Right atrium auricular region (tissue), 2 donors: Measurements from ENCODE around the gene RNLS. TPM values are rescaled to one million over a fixed set of nuclear protein-coding genes. Genes with fewer than 3 reads are reported as not detected.

Experiments
- DNase-seq: peaks from one replicate; pipeline ENCODE4 v3.0.0-alpha.2; 2019; ENCODE audit warnings: low spot score
- H3K27ac ChIP-seq, 2 donors: fragments of 200-600 bp; sonication (generic); 1 replicate in 1 of 2; 2 replicates in 1 of 2; pipeline ENCODE4 v1.5.1; 2016 to 2019
- H3K27me3 ChIP-seq, 2 donors: fragments of 200-600 bp; sonication (generic); one replicate each; pipeline versions ENCODE4 v1.5.1 to v1.6.0; 2017 to 2019
- H3K36me3 ChIP-seq: fragments of 200-600 bp; sonication (generic); one replicate; pipeline ENCODE4 v1.5.1; 2016
- H3K4me1 ChIP-seq, 2 donors: fragments of 200-600 bp; sonication (generic); one replicate each; pipeline versions ENCODE4 v1.5.1 to v1.6.0; 2017 to 2019
- H3K4me3 ChIP-seq, 2 donors: fragments of 200-600 bp; sonication (generic); 1 replicate in 1 of 2; 2 replicates in 1 of 2; pipeline ENCODE4 v1.5.1; 2017 to 2019; ENCODE audit warnings: mild to moderate bottlenecking in 1 of 2, moderate library complexity in 1 of 2
- H3K9me3 ChIP-seq, 2 donors: fragments of 200-600 bp; sonication (generic); one replicate each; pipeline ENCODE4 v1.5.1; 2019
- total RNA-seq, 2 donors: library from RNA; depleted of rRNA; stranded (reverse); fragments of >200 nt; gene quantifications; one replicate each; pipeline ENCODE4 v1.1.0, GENCODE V29; 2016
- TF ChIP-seq, protein P1 (sequence below), 2 donors: fragments of 200-600 bp; sonication (generic); IDR thresholded peaks; one replicate each; pipeline ENCODE4 v1.5.1; 2019; ENCODE audit warnings: antibody characterized with exemption in 2 of 2

RNLS gene
- total RNA-seq, 2 donors from 2014 or later = 14.9 to 26.8 TPM

DNA sequence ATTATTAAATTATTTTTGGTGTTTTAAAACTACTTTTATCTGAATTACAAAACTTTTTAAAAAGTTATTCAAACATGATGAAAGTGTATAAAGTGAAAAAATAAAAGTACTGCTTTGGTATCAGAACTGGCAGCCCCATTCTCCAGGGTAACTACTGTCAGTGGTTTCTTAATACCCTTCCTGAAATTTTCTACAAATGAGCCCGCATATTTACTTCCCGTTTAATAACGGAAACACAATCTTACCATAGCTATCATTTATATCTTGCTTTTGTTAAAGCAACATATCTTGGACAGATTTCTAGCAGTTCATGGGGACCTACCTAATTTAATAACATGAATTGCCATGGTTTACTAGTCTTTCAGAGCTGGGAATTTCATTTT is 249.9 kb downstream of the RNLS start:
- Histone ChIP-seq H3K27ac (no peak overlapping the region), H3K27me3 (no peaks in the 10 kb centered on the region), H3K4me1 (no peaks in the 10 kb centered on the region), H3K4me3 (no peak overlapping the region), H3K36me3 (no peaks in the 10 kb centered on the region), H3K9me3 (no peaks in the 10 kb centered on the region)
- no peak for DNase-seq
- TF ChIP-seq, protein P1, sequence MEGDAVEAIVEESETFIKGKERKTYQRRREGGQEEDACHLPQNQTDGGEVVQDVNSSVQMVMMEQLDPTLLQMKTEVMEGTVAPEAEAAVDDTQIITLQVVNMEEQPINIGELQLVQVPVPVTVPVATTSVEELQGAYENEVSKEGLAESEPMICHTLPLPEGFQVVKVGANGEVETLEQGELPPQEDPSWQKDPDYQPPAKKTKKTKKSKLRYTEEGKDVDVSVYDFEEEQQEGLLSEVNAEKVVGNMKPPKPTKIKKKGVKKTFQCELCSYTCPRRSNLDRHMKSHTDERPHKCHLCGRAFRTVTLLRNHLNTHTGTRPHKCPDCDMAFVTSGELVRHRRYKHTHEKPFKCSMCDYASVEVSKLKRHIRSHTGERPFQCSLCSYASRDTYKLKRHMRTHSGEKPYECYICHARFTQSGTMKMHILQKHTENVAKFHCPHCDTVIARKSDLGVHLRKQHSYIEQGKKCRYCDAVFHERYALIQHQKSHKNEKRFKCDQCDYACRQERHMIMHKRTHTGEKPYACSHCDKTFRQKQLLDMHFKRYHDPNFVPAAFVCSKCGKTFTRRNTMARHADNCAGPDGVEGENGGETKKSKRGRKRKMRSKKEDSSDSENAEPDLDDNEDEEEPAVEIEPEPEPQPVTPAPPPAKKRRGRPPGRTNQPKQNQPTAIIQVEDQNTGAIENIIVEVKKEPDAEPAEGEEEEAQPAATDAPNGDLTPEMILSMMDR (IDR thresholded peaks at IDR 0.05) = no peak

DNA sequence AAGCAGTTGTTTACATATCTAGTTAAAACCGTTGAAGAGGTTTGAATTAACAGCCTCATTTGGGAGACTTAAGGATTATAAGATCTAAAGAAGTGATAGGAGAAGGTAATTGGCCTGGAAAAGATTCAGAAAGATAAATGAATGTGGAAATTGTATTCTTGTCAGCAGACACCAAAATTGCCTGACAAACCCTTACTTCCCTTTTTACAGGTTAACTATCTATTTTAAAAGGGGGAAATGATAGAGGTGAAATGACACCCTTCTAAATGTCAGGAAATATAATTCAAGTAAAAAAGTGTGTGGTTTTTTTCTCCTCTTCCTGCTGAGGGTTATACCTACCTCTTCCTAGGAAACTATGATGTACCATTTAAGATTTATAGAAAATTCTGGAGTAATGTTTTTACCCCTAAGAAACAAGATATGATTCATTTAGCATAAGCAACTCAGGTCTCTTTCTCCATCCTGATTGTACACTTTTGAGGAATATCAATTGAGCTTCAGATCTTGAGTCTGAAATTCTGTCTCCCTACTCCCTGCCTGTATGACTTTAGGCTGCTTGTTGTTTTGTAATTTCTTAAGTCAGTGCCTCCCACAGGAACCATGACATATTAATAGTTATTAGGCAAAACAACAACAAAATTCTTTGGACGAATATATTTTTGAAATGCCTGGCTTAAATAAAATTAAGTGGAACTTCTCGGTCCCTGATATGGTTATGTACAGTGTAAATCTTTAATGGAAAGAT is 250.4 kb downstream of the RNLS start:
- Histone ChIP-seq H3K27me3 (no peaks in the 10 kb centered on the region), H3K4me3 (no peak overlapping the region), H3K36me3 (no peaks in the 10 kb centered on the region), H3K4me1 (no peaks in the 10 kb centered on the region), H3K9me3 (no peaks in the 10 kb centered on the region), H3K27ac (no peak overlapping the region)
- DNase-seq = no peak
- TF ChIP-seq, protein P1 (IDR thresholded peaks at IDR 0.05) = no peak

DNA sequence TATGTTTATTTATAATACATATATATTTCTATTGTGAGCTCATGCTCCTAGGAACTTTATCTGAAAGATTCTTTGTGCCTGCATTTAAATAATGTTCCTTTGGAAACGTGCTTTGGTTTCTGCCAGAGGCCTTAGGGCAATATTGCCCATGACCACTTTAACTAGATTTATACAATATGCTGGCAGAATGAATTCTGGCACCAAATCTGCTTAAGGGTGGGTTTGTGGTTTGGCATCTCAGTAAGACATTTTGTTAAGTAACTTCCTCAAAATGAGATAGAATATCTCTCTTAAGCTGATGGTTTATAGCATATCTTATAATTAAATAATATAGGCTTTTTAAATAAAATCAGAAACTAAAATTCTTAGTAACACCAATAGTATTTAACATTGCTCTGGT is 252.9 kb downstream of the RNLS start:
- H3K27me3 ChIP-seq = no peaks in the 10 kb centered on the region
- no peak overlapping the region for H3K4me3 ChIP-seq
- TF ChIP-seq, protein P1 (IDR thresholded peaks at IDR 0.05) = no peak
- no peaks in the 10 kb centered on the region for H3K9me3 ChIP-seq
- H3K27ac ChIP-seq = no peak overlapping the region
- H3K4me1 ChIP-seq = no peaks in the 10 kb centered on the region
- DNase-seq = no peak
- H3K36me3 ChIP-seq = no peaks in the 10 kb centered on the region

DNA sequence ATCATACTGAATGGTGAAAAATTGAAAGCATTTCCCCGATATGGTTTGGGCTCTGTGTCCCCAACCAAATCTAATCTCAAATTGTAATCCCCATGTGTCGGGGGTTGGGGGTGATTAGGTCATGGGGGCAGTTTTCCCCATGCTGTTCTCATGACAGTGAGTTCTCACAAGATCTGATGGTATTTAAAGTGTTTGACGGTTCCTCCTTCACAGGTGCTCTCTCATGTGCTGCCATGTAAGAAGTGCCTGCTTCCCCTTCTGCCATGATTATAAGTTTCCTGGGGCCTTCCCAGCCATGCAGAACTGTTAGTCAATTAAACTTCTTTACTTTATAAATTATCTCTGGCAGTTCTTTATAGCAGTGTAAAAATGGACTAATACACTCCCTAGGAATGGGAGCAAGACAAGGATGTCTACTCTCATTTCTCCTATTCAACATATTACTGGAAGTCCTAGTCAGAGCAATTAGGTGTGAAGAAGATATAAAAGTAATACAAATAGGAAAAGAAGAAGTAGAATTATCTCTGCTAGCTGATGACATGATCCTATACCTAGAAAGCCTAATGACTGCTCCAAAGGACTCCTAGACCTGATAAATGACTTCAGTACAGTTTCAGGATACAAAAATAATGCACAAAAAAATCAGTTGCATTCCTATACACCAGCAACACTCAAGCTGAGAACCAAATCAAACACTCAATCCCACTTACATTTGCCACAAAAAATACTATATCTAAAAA is 260.6 kb downstream of the RNLS start:
- no peak overlapping the region for H3K27ac ChIP-seq
- no peaks in the 10 kb centered on the region for H3K4me1 ChIP-seq
- H3K36me3 ChIP-seq = no peaks in the 10 kb centered on the region
- no peak for DNase-seq
- H3K4me3 ChIP-seq = no peak overlapping the region
- no peaks in the 10 kb centered on the region for H3K27me3 ChIP-seq
- TF ChIP-seq, protein P1 (IDR thresholded peaks at IDR 0.05) = no peak
- H3K9me3 ChIP-seq = peaks cover 0 to 30% of the 10 kb centered on the region in 2 donors

DNA sequence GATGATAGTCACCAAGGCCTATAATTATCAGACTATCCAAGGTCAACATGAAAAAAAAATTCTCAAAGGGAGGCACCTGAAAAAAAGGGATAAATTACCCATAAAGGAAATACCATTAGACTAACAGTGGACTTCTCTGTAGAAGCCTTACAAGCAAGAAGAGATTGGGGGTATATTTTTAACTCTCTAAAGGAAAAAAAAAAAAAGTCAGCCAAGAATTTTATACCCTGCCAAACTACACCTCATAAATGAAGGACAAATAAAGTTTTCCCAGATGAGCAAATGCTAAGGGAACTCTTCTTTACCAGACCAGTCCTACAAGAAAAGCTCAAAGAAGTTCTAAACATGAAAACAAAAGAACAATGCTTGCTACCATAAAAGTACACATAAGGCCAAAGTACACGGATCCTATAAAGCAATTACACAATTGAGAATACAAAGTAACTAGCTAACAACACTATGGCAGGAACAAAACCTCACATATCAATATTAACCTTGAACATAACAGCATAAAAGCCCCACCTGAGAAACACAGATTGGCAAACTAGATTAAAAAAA is 263.1 kb downstream of the RNLS start:
- Histone ChIP-seq H3K27ac (no peak overlapping the region), H3K27me3 (no peaks in the 10 kb centered on the region), H3K4me1 (no peaks in the 10 kb centered on the region), H3K4me3 (no peak overlapping the region), H3K9me3 (peaks cover 0 to 30% of the 10 kb centered on the region in 2 donors), H3K36me3 (no peaks in the 10 kb centered on the region)
- TF ChIP-seq, protein P1 (IDR thresholded peaks at IDR 0.05) = no peak
- DNase-seq = no peak
